SW480 (cell line): ENCODE data around the gene C2CD4D.
"Not testable (repeated sequence)": the region's sequence is repeated elsewhere in the genome, so short reads cannot be mapped to it uniquely, and the experiment has no call there.

Experiments used
- DNase-seq: peaks from one replicate; pipeline ENCODE4 v3.0.0-alpha.2; 2016; ENCODE audit warnings: low spot score

The C2CD4D gene

GRCh38 chr1:151858886-151859665 lies 19.5 kb upstream of the C2CD4D start:
- no peak for DNase-seq

DNA sequence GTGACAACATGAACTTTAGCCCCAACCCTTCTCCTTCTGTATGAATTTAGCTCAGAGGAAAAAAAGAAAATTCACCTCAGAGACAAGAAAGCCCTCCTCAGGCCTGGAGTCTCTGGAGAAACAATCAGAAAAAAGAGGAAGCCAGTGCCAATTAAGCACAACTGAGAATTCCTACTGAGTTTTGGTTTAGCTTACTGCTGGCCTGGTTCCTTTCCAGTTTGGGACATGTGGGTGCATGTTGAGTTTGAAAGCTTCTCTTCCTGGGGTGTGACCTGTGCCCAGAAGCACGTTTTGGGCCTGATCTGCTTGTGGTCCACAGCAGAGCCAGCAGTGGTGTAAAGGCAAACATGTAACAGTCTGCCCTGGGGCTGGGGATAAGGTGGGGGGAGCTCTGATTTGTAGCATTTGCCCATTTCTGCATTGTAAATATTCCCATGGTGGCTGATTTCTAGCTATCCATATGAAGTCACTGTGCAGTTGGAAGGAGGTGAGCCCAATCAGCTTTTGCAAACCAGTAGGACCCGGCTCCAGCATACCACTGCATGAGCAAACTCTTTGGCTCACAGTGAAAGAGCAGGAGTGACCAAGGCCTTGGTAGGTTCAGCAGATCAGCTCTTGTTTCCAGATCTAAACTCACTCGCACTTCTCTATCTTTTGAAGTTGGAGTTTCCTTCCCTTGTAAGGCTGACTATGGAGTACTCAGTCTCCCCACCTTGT lies 18.6 kb upstream of the C2CD4D start:
- no peak for DNase-seq

DNA sequence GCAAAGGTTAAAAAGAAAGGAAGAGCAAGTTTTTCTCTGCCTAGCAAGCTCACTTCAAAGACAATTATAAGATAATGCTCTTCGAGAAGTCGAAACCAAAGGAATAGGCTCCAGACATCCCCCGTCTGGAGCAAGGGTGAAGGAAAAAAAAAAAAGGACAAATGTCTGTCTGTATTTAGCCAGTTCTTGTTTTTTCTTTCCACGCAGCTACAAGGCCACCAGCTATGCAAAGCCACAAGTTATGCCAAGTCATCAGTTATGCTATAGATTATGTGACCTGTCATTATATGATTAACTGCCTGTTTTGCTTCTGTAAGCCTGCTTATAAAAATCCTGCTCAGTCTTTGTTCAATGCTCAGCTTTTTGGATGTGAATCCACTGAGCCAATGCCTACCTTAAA lies 16.3 kb upstream of the C2CD4D start:
- no peak for DNase-seq

GRCh38 chr1:151855516-151855915 lies 15.9 kb upstream of the C2CD4D start:
- DNase-seq, result not testable (repeated sequence)

DNA sequence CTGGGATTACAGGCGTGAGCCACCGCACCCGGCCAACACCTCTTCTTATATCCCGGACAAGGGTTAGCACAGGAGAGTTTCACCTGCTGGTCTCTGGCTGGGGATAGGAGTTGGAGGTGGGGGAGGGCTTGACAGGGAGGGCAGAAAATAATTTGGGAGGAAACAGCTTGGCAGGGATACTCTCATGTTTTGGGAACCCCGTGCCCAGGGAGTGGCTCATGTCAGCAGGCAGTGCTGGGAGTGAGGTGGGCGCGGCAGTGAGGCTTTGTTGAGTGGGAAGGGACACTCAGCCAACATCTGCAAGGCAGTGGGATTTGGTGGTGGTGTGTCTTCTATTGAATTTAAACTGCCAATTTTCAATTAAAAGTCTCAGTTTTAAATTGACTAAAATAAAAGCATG lies 15.0 kb upstream of the C2CD4D start:
- DNase-seq, result no peak

DNA sequence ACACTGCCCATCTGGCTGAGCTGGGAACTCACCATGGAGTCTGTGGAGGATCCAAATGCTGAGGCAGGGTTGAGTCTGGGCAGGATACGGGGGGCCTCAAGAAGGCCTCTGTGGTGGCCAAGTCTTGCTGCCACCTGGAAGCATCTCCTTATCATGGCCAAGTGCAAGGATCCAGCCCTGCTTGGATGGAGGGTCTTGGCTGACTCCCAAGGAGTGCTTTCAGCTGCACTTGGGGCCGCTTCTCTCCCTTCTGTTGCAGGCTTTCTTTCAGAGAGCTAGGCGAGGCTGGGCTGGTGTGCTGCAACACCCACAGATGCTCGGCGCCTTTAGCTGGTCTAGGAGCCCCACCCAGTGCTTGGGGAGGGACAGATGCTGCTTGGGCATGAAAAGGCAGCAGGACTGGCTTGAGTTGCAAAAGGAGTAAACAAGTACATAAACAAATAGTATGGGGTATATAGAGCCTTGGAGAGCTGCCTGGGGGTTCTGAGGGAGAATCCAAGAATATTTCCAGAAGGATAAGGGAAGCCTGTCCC lies 13.9 kb upstream of the C2CD4D start, which contains the start of gene THEM5:
Gene THEM5 (minus strand): TSS at position 302 of the 533 bp plus-strand sequence. CDS start 147 bp downstream, at position 155.
- no peak for DNase-seq

DNA sequence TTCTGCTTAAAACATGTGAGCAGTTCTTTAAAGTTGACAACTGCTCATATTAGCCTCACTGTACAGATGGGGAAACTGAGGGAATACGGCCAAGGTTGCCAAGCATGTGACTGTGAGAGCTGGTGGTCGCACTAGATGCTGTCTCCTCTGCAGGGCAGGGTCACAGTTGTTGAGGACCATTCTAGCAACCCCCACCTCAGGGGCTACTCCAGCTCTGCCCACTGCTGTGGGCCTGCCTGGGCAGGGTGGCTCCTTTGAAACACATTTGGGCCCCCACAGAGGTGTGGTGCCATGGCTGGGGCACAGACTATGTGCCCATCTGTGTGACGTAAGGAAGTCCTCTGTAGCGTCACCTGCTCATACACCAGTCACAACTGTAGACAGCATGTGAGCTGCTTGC lies 13.1 kb upstream of the C2CD4D start:
- DNase-seq, result no peak

GRCh38 chr1:151851886-151852285 lies 12.3 kb upstream of the C2CD4D start:
- DNase-seq, result no peak

DNA sequence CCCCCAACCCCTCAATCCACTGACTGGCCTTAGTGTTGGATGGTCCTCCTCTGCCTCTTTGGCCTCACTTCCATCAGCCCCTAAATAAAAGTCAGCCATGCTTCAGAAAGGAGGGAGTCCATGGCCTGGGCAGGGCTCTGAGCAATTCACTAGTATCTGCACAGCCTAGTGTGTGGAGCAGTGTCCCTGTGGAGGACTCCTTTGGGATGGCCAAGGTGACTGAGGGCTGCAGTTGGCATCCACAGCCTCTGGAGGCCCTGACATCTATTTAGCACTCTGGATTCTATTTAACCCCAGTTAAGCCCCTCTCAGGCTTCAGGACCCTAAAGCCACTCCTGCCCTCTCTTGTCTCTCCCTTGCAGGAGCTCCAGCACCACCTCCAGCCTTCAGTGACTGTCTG lies 10.3 kb upstream of the C2CD4D start:
- no peak for DNase-seq

DNA sequence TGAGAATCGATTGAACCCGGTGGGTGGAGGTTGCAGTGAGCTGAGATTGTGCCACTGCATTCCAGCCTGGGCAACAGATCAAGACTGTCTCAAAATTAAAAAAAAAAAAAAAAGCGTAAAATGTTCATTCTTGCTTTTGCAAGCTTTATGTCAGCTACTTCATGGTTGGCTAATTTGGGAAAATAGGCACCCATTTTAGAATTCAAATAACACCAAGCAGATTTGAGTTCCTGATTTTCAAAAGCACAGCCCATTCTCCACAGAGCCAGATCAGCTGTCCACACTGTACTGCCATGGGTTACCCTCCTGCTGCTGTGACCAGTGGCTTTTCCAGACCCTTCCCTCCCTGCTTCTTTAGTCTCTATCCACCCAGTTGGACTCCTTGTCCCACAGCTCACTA lies 9.5 kb upstream of the C2CD4D start:
- no peak for DNase-seq

DNA sequence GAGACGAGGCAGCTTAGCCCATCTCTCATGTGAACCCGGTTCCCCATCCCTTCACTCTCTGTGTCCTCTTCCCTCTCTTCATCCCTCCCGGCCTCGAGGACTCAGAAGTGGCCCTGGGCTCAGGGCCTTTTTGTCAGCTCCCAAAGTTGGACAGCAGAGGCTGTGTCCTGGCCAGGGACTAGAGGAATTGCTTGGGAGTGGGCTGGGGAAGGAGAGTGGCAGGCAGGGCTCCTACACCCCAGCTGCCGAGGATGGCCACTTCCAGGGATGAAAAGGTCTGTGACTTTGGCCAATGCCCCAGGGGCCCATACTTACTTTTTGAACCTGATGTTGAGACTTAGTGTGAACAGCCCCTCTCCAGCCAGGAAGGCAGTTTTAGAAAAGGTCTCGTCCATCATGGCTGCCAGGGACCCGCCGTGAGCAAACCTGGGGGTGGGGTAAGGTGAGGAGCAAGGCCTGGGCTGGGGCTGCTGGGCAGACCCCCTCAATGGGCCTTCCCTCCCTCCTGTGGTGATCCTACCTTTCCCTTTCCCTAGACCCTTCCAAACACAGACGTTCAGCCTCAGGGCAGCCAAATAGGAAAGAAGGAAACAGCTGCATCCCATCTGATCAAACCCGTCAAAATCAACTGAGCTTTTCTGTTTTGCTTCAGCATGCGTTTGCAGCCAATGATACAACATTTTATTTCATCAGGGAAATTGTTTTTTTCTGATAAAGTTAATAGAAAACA lies 8.4 kb upstream of the C2CD4D start:
- DNase-seq, result no peak

DNA sequence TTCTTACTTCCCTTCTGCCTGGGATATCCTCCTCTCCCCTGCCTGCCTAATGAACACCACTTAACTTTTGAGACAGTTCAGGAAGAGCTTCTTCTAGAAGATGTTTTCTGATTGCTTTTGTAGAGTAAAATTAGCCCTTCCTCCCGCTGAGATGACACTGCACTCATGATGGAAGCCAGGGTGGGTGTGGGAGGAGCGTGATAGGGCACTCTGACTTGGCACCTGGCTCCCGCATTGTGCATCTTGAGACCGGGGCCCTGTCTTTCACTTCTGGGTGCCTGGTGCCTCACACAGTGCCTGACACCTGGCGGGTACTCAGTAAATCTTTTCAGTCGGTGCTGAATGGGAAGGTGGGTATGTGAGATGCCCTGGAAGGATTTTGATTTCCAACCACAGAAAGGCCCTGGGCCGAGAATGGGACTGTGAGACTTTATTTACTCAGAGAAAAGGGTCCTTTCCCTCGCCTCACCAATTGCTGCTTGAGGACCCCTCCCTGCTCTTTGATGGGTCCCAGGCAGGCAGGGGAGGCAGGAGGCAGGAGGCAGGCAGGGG lies 7.1 kb upstream of the C2CD4D start:
- no peak for DNase-seq

- no peak for DNase-seq
Observed at GRCh38 chr1:151846062-151846568, 6.5 kb upstream of the C2CD4D start.

DNA sequence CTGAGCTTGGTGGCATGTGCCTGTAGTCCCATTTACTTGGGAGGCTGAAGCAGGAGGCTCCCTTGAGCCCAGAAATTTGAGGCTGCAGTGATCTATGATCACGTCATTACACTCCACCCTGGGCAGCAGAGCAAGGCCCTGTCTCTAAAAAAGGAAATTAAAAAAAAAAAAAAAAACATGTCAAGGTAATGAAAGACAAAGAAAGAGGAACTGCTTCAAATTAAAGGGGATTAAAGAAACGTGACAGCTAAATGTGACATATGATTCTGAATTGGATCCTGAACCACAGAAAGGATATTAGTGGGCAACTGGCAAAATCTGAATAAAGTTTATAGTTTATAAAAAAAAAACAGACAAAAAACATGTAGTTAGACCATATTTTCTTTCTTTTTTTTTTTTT lies 3.8 kb upstream of the C2CD4D start:
- no peak for DNase-seq

- peak; percentile 56 for DNase-seq
Observed at GRCh38 chr1:151841141-151841540, 1.5 kb upstream of the C2CD4D start.

GRCh38 chr1:151840421-151840820 lies 801 bp upstream of the C2CD4D start:
- DNase-seq, result peak; percentile 25

- DNase-seq, result no peak
Observed at GRCh38 chr1:151839082-151839412, 573 bp downstream of the C2CD4D start.

GRCh38 chr1:151838222-151839081 lies 1.2 kb downstream of the C2CD4D start:
- DNase-seq, result no peak

- no peak for DNase-seq
Observed at GRCh38 chr1:151837884-151838221, 1.8 kb downstream of the C2CD4D start.

DNA sequence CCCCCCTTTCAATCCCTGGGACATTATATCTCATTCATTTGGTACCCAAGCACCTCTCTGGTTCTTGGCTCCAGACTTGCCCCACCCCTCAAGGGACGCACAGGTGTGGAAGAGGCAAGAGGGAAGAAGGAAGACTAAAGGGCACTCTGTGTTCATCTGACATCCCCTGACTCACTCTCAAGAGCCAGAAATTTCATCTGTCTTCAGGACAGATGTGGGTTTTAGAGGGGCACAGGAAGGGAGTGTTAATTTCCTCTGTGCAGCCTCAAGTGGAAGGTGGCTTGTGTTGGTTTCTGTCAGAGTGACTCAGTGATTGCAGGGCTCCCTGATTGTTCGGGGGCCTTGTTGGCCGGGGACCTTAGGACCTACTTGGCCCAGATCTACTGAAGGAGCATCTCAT lies 2.4 kb downstream of the C2CD4D start:
- no peak for DNase-seq

DNA sequence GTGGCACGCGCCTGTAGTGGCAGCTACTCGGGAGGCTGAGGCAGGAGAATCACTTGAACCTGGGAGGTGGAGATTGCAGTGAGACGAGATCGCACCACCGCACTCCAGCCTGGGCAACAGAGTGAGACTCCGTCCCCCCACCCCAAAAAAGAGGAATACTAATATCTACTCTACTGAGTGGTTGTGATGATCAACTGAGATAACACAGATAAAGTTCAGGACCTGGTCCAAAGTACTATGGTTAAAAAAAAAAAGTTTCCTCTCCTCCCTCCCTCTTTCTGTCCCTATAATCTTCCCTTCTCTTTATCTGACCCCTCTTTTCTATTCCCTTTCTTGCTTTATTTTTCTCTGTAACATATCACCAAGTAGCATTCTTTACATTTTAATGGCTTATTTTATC lies 4.0 kb downstream of the C2CD4D start:
- DNase-seq, result no peak
